ENCODE results near the gene CCDC17. TPM values are rescaled to one million over a fixed set of nuclear protein-coding genes. Genes with fewer than 3 reads are reported as not detected.

Gene CCDC17
- total RNA-seq, 1 donor from 2014 or later = 3.8 TPM

- peak overlapping the region; percentile 95 for H3K27ac ChIP-seq (ENCODE audit: low read depth, low read length)
- H3K79me2 ChIP-seq (ENCODE audit: insufficient read depth, low read length) = peaks cover 41% of the 10 kb centered on the region
- Mint-ChIP-seq H3K9me3 (ENCODE audit: unreplicated experiment) (peaks cover 2% of the 10 kb centered on the region), H3K36me3 (ENCODE audit: low read depth, unreplicated experiment) (no peaks in the 10 kb centered on the region), H3K4me1 (ENCODE audit: low read depth, unreplicated experiment) (peaks cover 9% of the 10 kb centered on the region), H3K27me3 (ENCODE audit: low read depth, unreplicated experiment) (no peaks in the 10 kb centered on the region), H3K4me3 (ENCODE audit: unreplicated experiment) (peak overlapping the region; percentile 99), H3K27ac (ENCODE audit: unreplicated experiment) (peak overlapping the region; percentile 87)
- FAIRE-seq (peak; percentile 59), DNase-seq (ENCODE audit: low read depth) (peak; percentile 89)
- H3K4me1 ChIP-seq (ENCODE audit: insufficient read depth, low read length) = peaks cover 14% of the 10 kb centered on the region
- no peaks in the 10 kb centered on the region for H3K36me3 ChIP-seq (ENCODE audit: insufficient read depth, low read length)
- peak overlapping the region; percentile 100 for H2AFZ ChIP-seq (ENCODE audit: low read depth, low read length)
- peak overlapping the region; percentile 98 for H3K9ac ChIP-seq (ENCODE audit: low read length)
- peaks cover 30% of the 10 kb centered on the region for H4K20me1 ChIP-seq (ENCODE audit: insufficient read depth, low read length)
- no peaks in the 10 kb centered on the region for H3K27me3 ChIP-seq (ENCODE audit: insufficient read depth, low read length)
- TF ChIP-seq, protein P1, sequence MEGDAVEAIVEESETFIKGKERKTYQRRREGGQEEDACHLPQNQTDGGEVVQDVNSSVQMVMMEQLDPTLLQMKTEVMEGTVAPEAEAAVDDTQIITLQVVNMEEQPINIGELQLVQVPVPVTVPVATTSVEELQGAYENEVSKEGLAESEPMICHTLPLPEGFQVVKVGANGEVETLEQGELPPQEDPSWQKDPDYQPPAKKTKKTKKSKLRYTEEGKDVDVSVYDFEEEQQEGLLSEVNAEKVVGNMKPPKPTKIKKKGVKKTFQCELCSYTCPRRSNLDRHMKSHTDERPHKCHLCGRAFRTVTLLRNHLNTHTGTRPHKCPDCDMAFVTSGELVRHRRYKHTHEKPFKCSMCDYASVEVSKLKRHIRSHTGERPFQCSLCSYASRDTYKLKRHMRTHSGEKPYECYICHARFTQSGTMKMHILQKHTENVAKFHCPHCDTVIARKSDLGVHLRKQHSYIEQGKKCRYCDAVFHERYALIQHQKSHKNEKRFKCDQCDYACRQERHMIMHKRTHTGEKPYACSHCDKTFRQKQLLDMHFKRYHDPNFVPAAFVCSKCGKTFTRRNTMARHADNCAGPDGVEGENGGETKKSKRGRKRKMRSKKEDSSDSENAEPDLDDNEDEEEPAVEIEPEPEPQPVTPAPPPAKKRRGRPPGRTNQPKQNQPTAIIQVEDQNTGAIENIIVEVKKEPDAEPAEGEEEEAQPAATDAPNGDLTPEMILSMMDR (IDR thresholded peaks at IDR 0.05; ENCODE audit: insufficient read depth, low read depth, low read length) = no peak
- TF ChIP-seq EZH2 (IDR thresholded peaks at IDR 0.05; ENCODE audit: insufficient read depth, low read length) = no peak
- H3K9me3 ChIP-seq (ENCODE audit: insufficient read depth, low read depth, low read length) = no peaks in the 10 kb centered on the region
- H3K4me3 ChIP-seq (ENCODE audit: insufficient read depth, low read depth, low read length) = peak overlapping the region; percentile 98
- peak overlapping the region; percentile 100 for H3K4me2 ChIP-seq (ENCODE audit: low read length)
Observed at GRCh38 chr1:45583264-45583665, 40.6 kb downstream of the CCDC17 start.

GRCh38 chr1:45574105-45574626, 49.7 kb downstream of the CCDC17 start:
- H3K9me3 Mint-ChIP-seq (ENCODE audit: unreplicated experiment) = no peaks in the 10 kb centered on the region
- no peak for DNase-seq (ENCODE audit: low read depth)
- H3K27me3 Mint-ChIP-seq (ENCODE audit: low read depth, unreplicated experiment) = no peaks in the 10 kb centered on the region
- no peak for FAIRE-seq
- peaks cover 16% of the 10 kb centered on the region for H4K20me1 ChIP-seq (ENCODE audit: insufficient read depth, low read length)
- H3K4me3 ChIP-seq (ENCODE audit: insufficient read depth, low read depth, low read length) = no peak overlapping the region
- no peaks in the 10 kb centered on the region for H3K9me3 ChIP-seq (ENCODE audit: insufficient read depth, low read depth, low read length)
- H3K79me2 ChIP-seq (ENCODE audit: insufficient read depth, low read length) = no peaks in the 10 kb centered on the region
- peaks cover 19% of the 10 kb centered on the region for H3K36me3 ChIP-seq (ENCODE audit: insufficient read depth, low read length)
- H3K4me2 ChIP-seq (ENCODE audit: low read length) = no peak overlapping the region
- peaks cover 5% of the 10 kb centered on the region for H3K36me3 Mint-ChIP-seq (ENCODE audit: low read depth, unreplicated experiment)
- no peak overlapping the region for H3K27ac Mint-ChIP-seq (ENCODE audit: unreplicated experiment)
- H3K27me3 ChIP-seq (ENCODE audit: insufficient read depth, low read length) = no peaks in the 10 kb centered on the region
- no peak overlapping the region for H3K4me3 Mint-ChIP-seq (ENCODE audit: unreplicated experiment)
- H3K4me1 ChIP-seq (ENCODE audit: insufficient read depth, low read length) = no peaks in the 10 kb centered on the region
- TF ChIP-seq EZH2 (IDR thresholded peaks at IDR 0.05; ENCODE audit: insufficient read depth, low read length) = no peak
- TF ChIP-seq, protein P1 (IDR thresholded peaks at IDR 0.05; ENCODE audit: insufficient read depth, low read depth, low read length) = no peak
- no peak overlapping the region for H2AFZ ChIP-seq (ENCODE audit: low read depth, low read length)
- H3K9ac ChIP-seq (ENCODE audit: low read length) = no peak overlapping the region
- peaks cover 6% of the 10 kb centered on the region for H3K4me1 Mint-ChIP-seq (ENCODE audit: low read depth, unreplicated experiment)
- H3K27ac ChIP-seq (ENCODE audit: low read depth, low read length) = no peak overlapping the region

GRCh38 chr1:45573231-45573804, 50.5 kb downstream of the CCDC17 start:
- no peak for FAIRE-seq

More at GRCh38 chr1:45573231-45573804, 50.5 kb downstream of the CCDC17 start:
- Histone ChIP-seq H3K9ac (ENCODE audit: low read length) (no peak overlapping the region), H3K9me3 (ENCODE audit: insufficient read depth, low read depth, low read length) (no peaks in the 10 kb centered on the region), H2AFZ (ENCODE audit: low read depth, low read length) (no peak overlapping the region), H3K36me3 (ENCODE audit: insufficient read depth, low read length) (peaks cover 28% of the 10 kb centered on the region), H3K4me2 (ENCODE audit: low read length) (no peak overlapping the region), H3K4me3 (ENCODE audit: insufficient read depth, low read depth, low read length) (no peak overlapping the region), H3K27ac (ENCODE audit: low read depth, low read length) (no peak overlapping the region), H4K20me1 (ENCODE audit: insufficient read depth, low read length) (peaks cover 19% of the 10 kb centered on the region), H3K4me1 (ENCODE audit: insufficient read depth, low read length) (no peaks in the 10 kb centered on the region), H3K27me3 (ENCODE audit: insufficient read depth, low read length) (no peaks in the 10 kb centered on the region), H3K79me2 (ENCODE audit: insufficient read depth, low read length) (no peaks in the 10 kb centered on the region)
- Mint-ChIP-seq H3K4me1 (ENCODE audit: low read depth, unreplicated experiment) (peaks cover 6% of the 10 kb centered on the region), H3K27ac (ENCODE audit: unreplicated experiment) (no peak overlapping the region), H3K9me3 (ENCODE audit: unreplicated experiment) (no peaks in the 10 kb centered on the region), H3K36me3 (ENCODE audit: low read depth, unreplicated experiment) (peaks cover 5% of the 10 kb centered on the region), H3K4me3 (ENCODE audit: unreplicated experiment) (no peak overlapping the region), H3K27me3 (ENCODE audit: low read depth, unreplicated experiment) (no peaks in the 10 kb centered on the region)
- no peak for TF ChIP-seq EZH2 (IDR thresholded peaks at IDR 0.05; ENCODE audit: insufficient read depth, low read length)
- TF ChIP-seq, protein P1 (IDR thresholded peaks at IDR 0.05; ENCODE audit: insufficient read depth, low read depth, low read length) = no peak
- no peak for DNase-seq (ENCODE audit: low read depth)

Data from astrocyte (in vitro differentiated cells and primary cell).